AG20443 (cell line): ENCODE results near the gene FBXO31.
"Not testable (repeated sequence)": the region's sequence is repeated elsewhere in the genome, so short reads cannot be mapped to it uniquely, and the experiment has no call there.

ENCODE experiments used
- DNase-seq: peaks from one replicate; pipeline ENCODE4 v3.0.0; 2012; ENCODE audit warnings: low spot score, mixed read lengths

FBXO31 gene

DNA sequence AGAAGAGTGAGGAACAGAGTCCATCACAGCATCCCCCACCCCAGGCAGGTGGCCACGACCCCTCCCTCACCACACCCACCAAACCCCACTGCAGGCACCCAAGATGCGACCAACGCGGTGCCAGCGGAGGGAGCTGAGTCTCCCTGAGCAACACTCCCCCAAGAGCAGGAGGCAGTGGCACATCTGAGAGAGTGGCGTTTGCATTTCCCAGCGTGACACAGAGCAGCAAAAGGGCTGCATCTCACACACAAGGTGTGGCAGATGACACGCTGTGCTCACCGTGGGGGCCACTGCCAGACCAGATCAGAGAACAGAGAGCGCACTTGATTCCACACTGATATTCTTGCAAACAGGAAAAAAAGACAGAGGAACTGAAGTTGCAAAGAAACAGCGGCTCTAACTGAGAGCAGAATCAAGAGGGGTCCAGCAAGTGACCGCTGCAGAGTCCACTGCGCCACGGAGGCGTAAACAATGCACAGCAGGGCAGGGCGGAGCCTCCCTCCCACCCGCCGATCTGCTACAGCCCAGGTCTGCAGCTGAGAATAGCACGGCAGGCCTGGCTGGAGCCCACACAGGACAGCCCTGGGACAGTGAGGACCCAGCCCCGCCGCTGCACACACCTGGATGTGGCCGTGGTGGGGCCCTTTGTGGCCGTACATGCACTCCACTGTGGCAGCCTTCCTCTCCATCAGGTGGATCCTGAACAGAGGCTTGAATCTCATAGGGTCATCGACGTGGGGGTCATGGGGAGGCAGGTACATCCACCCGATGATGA, 40.4 kb downstream of the FBXO31 start:
- DNase-seq = no peak

GRCh38 chr16:87342504-87342903, 41.1 kb downstream of the FBXO31 start:
- DNase-seq = no peak

GRCh38 chr16:87340198-87340597, 43.4 kb downstream of the FBXO31 start:
- no peak for DNase-seq

- not testable (repeated sequence) for DNase-seq
Measured at GRCh38 chr16:87339724-87340105, 43.9 kb downstream of the FBXO31 start.

DNA sequence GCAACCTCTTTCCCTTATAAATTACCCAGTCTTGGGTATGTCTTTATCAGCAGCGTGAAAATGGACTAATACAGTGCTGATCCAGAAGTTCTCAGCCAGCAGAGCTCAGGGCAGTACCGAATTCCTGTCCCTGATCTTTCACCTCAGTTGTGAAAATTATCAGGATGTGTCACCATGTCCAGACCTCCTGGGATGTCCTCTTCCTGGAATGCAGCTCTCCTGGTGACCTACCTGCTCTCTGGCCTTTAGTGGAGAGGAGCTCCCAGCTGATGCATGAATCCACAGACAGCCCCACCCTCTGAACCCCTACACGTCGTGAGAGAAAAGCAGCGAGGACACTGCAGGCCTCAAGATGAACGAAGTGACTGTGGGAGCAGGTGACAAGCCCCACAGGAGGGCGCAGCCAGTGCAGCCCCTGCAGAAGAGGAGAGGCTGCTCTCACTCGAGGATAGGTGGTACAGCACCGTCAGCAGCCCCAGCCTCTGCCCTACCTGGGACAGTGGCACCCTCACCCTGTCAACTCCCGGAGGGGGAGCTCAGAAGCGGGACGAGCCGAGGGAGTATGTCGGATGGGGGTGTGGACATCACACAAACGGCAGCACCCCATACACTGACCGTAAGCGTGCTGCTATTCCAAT, 44.4 kb downstream of the FBXO31 start:
- DNase-seq = no peak

DNA sequence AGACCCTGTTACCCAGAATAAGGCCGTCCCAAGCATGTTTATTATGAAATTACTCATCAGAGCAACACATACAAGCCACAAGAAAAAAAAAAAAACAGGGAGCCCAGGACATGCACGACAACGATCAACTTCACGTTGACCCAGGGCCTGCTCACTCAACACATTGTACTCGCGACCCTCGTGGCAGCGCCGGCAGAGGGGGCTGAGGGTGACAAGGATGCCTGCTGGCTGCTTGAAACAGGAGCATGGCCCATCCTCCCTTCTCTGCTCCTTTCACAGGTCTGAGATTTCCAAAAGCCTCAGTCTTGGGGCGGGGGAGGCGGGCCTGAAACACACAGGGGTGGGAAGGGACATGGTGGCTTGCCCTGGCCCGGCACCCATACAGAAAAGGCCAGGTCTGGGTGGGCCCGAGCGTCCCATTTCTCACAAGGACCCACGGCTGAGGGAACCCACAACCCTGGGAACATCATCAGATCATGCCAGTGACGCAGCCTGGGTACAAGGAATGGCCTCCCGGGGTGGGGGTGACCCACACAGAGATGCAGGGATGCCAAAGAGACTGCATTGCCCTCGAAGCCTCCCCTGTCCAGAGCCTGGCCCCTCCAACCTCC, 45.3 kb downstream of the FBXO31 start:
- no peak for DNase-seq

- no peak for DNase-seq
Measured at GRCh38 chr16:87337262-87337771, 46.3 kb downstream of the FBXO31 start.

- no peak for DNase-seq
Measured at GRCh38 chr16:87336434-87337240, 46.9 kb downstream of the FBXO31 start.

- no peak for DNase-seq
Measured at GRCh38 chr16:87335625-87336433, 47.7 kb downstream of the FBXO31 start.

- no peak for DNase-seq
Measured at GRCh38 chr16:87334651-87335624, 48.6 kb downstream of the FBXO31 start.

GRCh38 chr16:87333581-87334331, 49.8 kb downstream of the FBXO31 start:
- DNase-seq = no peak

DNA sequence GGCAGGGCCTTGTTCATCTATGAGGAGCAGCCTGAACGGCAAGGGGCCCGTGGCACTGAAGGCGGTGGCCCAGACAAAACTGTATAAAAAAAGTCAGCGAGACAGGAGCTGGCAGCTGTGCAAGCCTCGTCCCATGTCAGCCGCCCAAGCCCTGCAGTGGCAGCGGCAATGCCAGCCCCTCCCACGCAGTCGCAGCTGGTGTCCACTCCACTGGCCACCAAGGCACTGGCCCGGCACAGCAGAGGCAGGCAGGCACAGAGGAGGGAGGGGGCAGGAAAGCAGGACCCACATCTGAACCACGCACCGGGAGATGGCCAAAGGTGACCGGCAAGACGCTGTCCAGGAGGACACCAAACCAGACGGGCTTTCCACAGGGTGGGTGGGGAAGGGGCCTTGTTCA, 50.5 kb downstream of the FBXO31 start:
- no peak for DNase-seq

GRCh38 chr16:87332150-87332549, 51.4 kb downstream of the FBXO31 start:
- DNase-seq = no peak

DNA sequence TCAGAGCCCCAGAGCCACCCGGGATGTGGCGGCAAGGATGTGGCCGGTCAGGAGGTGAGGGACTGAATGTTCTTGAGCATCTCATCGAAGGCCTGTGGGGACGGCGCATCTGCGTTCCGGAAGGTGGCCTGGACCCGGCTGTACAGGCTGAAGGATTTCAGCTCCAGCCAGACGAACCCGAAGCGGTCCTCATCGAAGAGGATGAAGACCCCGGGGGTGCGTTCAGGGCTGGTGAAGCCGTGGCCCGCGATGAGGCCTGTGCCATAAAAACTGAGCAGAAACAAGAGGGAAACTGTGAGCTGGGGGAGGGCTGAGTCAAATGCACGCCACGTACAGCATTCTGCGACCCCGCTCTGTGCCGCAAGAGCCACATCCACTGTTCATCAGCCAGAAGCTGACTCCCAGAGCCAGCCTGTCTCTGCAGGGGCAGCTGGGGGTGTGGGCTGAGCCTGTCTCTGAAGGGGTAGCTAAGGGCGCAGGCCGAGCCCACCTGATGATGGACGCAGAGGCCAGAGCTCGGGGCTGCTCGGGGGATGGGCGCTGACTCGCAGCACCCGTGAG, 52.3 kb downstream of the FBXO31 start:
- no peak for DNase-seq

DNA sequence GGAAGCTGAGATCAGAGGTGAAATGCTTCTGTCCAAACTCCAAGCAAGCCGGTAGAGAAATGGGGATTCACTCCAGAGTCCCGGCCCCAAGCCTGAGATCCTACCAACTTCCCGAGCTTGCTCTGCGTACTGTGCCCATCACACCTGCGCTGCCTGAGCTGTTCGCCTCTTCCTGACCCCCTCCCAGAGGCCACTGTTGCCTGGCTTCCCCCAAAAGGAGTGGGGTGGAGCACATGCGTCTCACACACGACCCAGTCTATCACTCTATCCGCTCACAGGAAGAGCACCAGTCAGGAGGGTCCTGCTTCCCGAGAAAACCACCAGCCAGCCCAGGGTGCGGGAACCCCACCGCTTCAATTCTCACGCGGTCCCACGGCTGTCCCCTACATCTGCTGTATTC, 52.9 kb downstream of the FBXO31 start:
- DNase-seq = no peak

GRCh38 chr16:87330257-87330624, 53.3 kb downstream of the FBXO31 start:
- DNase-seq = no peak

- DNase-seq = no peak
Measured at GRCh38 chr16:87329436-87330256, 53.9 kb downstream of the FBXO31 start.

DNA sequence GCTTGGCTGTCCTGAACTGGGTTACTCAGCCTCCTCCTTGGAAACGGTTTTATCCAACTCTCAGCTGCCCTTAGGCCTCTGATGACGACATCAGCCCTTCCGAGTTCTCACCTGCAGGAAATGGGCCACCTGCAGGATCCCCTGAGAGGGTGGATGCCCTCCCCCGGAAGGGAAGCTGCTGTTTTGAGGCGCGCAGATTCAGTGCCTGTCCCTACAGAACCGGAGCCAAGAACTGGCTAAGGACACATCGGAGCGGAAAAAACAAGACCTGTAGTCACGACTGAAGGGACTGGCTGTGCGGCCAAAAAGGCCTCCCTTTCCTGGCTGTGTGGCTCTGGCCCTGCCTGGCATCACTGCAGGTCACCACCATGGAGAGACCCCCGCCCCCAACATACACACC, 54.7 kb downstream of the FBXO31 start:
- DNase-seq = no peak
